ENCODE results near the gene ARL4C. TPM values are rescaled to one million over a fixed set of nuclear protein-coding genes. Genes with fewer than 3 reads are reported as not detected.

The ARL4C gene
- total RNA-seq, 1 experiment from 2014 or later: 43.0 TPM

DNA sequence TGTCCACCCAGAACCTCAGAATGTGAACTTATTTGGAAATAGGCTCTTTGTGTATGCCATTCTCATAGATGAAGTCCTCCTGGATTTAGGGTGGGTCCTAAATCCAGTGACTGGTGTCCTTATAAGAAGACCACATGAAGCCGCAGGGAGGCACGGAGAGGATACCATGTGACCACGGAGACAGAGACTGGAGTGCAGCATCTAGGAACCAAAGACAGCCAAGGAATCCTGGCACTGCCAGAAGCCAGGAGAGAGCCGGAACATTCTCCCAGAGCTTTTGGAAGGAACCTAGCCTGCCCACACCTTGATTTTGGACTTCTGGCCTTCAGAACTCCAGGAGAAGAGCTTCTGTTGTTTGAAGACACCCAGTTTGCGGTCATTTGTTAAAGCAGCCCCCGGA is 49.7 kb downstream of the ARL4C start:
- DNase-seq (ENCODE audit: low read depth): no peak

DNA sequence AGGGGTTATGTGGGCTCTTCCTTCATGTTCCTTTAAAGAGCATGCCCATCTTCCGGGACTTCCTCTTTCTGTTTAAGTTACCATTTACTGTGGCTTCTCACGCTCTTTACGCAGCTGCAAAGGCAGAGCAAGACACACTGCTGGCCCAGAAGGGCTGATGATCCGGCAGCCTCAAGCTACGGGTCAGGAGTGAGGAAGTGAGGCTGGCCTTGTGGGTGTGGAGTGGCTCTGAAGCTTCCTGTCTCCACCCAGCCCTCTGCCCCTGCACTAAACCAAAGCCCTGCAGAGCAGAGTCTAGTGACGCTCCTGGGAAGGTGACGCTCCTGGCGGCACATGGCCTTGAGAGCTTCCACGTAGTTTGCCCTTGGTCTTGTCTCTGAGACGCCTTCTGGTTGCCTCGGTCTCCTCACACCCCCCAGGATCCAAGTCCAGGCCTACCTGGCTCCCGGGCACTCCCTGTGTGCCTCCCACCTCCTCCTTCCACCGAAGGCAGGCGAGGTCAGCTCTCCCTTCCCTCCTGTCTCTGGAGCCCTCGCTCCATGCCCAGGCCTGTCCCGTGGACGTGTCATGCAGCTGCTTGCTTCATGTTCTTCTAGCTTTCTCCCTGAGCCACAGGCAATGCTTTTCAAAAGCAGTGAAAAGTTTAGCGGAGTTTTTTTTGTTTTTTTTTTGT is 50.3 kb downstream of the ARL4C start:
- no peak for DNase-seq (ENCODE audit: low read depth)

DNA sequence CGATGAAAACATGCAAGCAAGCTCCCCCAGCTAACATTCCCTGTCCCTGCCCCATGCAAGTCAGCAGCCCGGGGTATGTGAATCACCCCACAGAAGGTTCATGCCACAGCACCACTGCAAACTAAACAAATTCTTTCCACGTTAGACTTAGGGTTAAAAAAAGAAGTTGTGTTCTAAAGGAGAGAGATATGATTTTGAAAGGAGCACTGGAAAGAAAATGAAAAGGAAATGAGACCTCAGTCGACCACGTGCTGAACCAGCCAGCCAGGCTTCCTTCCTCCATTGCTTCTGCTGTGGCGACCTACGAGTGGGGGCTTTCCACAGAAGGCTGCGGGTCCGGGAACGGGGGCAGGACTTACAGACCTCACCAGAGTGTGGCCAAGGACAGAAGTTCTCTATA is 52.0 kb downstream of the ARL4C start:
- DNase-seq (ENCODE audit: low read depth): peak; percentile 86

DNA sequence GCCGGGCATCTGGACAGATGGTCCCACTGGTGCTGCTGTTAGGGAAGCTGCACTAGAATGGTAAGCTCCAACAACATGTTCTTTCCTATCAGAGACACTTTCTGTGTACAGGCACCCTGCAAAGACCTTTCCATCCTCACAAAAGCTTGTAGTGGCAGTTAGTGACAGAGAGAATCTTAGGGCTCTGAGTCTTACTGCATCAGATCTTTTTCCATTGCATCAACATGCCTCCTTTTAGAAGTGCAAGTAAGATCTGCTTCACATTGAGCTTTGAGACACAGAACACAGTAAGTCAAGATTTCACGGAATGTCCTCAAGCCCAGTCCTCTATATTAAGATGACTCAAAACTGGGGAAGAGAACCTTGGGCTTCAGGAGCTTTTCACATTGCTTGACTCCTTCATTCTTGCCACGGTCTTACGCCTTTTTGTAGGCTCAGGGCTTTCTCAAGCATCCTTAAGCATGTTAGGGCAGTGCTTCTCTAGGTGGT is 52.6 kb downstream of the ARL4C start:
- no peak for DNase-seq (ENCODE audit: low read depth)
